Measurements from ENCODE around the gene ZNF785.
"Not testable (repeated sequence)": the region's sequence is repeated elsewhere in the genome, so short reads cannot be mapped to it uniquely, and the experiment has no call there.

The ZNF785 gene

DNA sequence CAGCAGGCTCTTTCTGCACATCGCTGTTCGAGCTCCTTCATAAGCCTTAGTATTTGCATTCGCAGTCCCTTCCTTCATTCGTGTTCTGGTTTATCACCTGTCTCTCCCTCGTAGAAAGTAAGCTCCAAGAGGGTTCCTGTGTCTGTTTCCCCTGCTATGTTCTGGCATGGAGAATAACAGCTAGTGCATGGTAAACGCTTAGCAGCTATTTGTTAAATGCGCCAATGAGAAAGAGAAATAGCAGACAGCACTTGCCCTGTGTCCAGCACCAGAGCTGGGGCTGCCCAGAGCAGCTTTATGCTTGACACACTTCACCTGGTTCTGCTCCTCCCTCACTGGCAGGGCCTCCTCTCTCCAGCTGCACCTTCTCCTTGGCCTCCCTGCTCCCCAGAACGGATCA lies 19.5 kb downstream of the ZNF785 start:
- no peak for DNase-seq (ENCODE audit: low read depth in 1 of 2, low spot score in 1 of 2)

DNA sequence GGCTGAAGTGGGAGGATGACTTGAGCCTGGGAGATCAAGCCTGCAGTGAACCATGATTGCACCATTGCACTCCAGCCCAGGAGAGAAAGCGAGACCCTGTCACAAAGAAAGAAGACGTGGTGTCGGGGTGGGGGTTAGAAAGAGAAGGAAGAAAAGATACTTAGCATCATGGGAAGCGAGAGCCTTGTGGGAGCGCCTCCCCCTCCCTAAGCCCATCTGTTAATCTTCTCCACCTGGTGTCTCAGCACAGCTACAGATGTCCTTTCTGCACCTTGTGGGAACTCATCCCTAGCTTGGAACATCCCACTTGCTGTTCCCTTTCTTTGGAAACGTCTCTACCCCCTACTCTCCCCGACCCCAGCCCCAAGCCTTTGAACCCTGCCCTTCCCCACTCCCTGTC lies 20.0 kb downstream of the ZNF785 start:
- no peak for DNase-seq (ENCODE audit: low read depth in 1 of 2, low spot score in 1 of 2)

DNA sequence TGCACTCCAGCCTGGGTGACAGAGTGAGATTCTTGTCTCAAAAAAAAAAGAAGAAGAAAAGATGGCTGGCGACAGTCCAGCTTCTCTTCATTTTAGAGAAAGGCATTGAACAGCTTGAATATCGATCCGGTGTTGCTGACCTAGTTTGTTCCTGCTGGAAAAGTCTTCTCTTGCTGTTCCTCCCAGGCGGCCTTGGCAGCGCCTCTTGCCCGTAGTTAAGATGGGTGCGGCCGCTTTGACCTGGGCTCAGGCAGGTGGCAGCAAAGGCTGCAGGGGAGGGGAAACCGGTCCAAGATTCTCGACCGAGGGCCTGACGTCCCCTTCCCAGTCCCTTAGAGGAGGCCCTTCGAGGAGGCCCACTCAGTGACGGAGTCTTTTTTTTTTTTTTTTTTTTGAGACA lies 23.5 kb downstream of the ZNF785 start:
- no peak for DNase-seq (ENCODE audit: low read depth in 1 of 2, low spot score in 1 of 2)

DNA sequence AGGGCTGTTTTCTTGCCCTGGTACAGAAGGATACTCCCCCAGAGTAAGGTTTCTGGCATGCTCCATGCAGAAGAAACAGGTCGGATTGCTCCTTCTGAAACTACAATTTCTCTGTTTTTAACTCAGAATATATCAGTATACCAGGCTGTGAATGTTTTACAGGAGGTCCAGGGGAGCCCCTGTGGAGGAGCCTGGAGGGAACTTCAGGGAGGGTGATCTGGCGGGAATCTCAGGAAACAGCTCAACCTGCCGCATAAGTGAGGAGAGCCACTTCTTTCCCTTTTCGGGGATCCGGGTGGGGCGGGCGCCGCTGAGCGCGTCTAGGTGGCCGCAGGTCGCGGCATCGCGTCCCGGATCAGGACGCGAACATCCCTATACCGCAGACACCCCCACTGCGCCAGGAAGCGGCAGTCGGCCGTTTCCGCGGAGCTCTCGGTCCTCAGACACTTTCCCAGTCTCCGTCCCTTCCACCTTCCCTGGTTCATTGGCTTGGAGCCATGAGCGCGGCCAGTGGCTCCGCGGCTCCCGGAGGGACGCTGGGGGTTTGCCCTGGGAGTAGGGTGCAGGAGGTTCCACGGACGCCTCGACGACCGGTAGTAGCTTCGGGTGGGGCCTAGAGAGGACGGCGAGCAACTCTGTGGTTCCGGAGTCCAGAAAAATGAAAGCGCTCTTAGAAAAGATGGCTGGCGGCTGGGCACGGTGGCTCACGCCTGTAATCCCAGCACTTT lies 24.2 kb downstream of the ZNF785 start:
- no peak for DNase-seq (ENCODE audit: low read depth in 1 of 2, low spot score in 1 of 2)

DNA sequence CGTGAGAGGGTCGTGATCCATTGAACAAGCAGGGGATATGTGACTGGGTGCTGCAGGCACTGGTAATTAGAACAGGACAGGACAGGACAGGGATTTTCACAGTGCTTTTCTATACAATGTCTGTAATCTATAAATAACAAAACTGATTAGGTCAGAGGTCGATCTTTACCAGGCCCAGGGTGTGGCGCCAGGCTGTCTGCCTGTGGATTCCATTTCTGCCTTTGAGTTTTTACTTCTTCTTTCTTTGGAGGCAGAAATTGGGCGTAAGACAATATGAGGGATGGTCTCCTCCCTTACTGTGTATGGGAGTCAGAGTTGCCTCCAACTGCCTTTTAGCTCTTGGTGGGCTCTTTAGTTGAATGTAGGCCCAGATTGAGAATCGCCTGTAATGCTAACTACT lies 25.8 kb downstream of the ZNF785 start:
- DNase-seq (ENCODE audit: low read depth in 1 of 2, low spot score in 1 of 2) = no peak

DNA sequence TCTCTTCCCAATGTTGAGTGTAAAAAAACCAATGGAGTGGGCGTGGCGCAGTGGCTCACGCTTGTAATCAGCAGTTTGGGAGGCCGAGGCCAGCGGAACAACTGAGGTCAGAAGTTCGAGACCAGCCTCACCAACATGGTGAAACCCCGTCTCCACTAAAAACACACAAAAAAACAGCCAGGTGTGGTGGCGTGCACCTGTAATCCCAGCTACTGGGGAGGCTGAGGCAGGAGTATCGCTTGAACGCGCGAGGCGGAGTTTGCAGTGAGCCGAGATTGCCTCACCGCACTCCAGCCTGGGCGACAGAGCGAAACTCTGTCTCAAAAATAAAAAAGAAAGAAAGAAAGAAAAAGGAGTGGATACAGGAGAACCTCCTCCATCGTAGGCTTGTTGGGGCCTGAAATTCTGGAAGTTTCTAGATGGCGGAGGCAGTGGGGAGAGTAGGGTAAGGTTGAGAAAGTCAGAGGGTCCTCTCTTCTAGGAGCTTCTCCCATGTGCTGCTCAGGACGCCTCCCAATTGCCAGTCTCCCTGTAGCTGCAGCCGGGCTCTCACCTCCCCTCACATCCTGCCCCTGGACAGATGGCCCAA lies 26.6 kb downstream of the ZNF785 start:
- DNase-seq (ENCODE audit: low read depth in 1 of 2, low spot score in 1 of 2) = no peak

DNA sequence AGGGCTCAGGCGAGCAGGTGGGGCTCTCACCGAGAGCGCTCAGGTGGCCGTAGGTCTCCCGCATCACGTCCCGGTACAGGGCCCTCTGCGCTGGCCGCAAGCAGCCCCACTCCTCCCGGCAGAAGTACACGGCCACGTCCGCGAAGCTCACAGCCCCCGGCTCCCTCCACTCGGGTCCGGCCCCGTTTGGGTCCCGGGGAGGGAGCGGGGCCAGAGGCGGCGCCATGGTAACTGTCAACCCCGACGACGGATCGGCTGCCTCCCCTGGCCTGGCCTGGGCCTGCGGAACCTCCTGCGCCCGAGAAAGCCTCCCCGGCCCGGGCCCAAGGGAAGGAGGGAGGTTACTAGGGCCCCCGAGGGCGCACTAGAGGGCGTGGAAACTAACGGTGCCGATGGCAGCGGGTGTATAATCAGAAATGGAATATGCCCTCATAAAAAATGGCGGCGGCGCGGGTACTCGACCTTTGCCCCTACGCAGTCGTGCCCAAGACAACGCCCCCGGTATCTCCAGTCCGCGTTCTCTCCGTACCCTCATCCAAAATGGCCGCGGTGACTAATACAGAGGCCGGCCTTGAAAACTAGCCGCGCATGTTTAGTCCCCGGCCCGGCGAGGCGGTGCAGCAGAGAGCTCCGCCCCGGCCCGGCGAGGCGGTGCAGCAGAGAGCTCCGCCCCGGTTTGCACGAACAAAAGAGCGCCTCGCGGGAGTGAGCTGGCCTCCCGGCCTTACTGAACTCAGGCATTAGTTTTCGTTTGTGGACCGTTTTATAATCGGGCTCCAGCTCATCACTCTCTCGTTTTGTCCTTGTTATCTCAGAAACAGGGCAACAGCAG lies 27.3 kb downstream of the ZNF785 start, which contains the start of gene ZNF764:
Gene ZNF764, minus strand, starts transcription at position 418 of the 832 bp plus-strand sequence. Its CDS starts 192 bp downstream, at position 226.
- DNase-seq (ENCODE audit: low read depth in 1 of 2, low spot score in 1 of 2) = peak; percentile 88 to 98

DNA sequence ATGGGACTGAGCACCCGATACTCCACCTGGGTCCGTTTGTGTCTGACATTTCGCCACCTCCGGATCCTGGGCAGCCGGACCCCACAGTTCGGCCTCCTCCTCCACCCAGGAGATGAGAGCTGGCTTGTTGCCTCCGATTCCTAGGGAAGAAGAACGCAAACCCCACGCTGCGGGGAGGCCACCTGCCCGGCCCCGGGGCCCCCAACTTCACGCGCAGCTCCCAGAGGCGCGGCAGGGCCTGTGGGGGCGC lies 27.9 kb downstream of the ZNF785 start:
- no peak for DNase-seq (ENCODE audit: low read depth in 1 of 2, low spot score in 1 of 2)

DNA sequence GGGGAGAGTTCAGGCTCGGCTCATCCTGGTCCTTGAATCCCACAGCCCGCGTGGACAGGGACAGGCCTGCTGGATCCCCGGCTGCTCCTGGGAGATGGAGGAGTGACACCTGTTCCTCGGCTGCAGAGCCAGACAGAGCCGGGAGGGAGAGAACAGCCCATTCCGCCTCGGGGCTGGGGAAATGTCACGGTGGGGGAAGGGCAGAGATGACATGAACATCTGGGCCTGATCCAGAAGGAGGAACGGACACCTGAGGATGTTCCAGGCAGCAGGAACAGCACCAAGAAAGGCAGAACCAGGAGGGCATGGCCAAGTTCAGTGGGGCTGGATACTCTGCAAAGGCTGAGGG lies 29.4 kb downstream of the ZNF785 start:
- no peak for DNase-seq (ENCODE audit: low read depth in 1 of 2, low spot score in 1 of 2)

DNA sequence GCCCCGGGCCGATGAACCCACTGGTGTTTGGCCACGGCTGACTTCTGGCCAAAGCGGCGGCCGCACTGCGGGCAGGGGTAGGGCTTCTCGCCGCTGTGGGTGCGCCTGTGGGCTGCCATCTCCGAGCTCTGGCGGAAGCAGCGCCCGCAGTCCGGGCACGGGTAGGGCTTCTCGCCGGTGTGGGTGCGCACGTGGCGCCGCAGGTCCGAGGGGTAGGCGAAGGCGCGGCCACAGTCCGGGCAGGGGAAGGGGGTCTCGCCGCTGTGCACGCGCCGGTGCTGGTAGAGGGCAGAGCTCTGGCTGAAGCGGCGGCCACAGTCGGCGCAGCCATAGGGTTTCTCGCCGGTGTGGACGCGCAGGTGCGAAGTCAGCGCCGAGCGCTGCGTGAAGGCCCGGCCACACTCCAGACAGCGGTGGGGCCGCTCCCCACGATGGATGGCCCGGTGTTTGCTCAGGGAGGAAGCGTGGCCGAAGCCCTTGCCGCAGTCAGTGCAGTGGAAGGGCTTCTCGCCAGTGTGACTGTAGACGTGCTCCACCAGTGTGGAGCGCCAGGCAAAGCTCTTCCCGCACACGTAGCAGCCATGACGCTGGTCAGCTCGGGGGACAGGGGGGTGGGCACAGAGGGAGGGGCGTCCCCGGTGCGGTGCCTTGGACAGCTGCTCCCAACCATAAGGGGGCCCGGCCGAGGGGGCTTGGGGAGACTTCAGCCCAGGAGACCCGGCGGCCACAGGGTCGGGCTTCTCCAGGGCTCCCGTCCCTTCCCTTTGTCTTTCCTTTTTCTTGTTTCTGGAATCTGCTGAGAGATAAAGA lies 30.0 kb downstream of the ZNF785 start:
- DNase-seq (ENCODE audit: low read depth in 1 of 2, low spot score in 1 of 2) = no peak

DNA sequence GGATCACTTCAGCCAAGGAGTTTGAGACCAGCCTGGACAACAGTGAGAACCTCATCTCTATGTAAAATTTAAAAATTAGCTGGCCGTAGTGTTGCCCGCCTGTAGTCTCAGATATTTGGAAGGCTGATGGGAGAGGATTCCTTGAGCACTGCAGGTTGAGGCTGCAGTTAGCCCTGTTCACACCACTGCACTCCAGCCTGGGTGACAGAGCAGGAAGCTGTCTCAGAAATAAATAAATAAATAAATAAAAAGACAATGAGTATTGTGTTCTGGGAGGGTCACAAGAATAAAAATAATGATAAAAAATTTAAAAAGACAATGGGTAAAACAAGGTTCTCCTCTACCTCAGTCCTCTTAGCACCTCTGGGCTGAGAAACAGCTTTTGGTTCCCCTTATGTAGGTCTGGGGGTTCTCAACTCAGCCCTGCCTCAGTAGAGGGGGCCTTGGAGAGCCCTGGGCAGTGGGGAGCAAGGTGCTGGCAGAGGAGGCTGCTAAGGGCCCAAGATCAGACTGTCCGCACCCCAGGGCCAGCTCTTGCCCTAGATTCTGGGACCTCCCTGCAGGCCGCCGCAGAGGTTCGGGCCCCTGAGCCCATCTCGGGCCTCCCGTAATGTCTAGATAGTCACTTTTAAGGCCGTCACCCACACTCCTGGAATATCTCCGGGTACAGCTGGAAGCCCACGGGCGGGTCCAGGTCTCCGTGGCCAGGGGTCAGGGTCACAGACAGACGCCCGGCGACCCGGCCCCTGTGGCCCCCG lies 30.8 kb downstream of the ZNF785 start:
- no peak for DNase-seq (ENCODE audit: low read depth in 1 of 2, low spot score in 1 of 2)

DNA sequence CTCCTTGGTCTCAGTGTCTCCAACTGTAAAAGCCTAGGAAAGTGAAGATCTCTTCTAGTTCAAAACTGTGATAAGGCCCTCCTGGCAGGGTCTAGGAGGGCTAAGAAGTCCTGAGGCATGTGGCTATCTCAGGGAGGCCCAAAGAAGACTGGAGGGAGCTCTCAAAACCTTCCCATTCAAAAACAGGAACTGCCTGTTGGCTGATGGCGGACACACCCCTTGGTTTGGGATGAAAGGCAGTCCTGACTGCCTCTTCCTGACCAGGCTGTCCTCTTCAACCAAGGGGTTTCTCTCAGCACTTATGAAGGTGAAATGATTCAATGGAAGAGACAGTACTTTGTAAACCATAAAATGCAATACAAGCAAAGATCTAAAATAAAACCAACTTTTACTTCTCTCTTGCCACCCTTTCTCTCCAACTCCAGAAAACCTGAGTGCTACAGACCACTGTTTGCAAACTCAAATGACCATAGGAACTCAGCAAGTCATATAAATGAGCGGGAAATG lies 32.1 kb downstream of the ZNF785 start:
- no peak for DNase-seq (ENCODE audit: low read depth in 1 of 2, low spot score in 1 of 2)

DNA sequence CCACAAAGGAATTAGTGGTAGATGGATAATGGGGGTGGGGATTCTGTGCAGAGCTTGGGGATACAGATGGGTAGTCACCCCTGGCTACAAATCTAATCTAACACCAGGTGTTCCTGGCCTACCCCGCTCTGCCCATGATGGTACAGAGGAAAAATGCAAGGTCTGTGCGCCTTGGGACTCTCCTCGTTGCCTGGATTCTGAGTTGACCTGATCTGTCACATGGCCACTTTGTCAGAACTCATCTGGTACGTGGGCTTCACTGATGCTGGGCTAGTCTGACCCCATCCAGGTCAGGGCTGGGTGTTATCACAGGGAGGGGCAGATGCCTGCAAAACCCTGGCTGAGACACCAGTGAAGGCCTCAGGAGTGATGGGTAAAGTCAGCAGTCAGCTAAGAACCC lies 32.5 kb downstream of the ZNF785 start:
- DNase-seq (ENCODE audit: low read depth in 1 of 2, low spot score in 1 of 2) = no peak

DNA sequence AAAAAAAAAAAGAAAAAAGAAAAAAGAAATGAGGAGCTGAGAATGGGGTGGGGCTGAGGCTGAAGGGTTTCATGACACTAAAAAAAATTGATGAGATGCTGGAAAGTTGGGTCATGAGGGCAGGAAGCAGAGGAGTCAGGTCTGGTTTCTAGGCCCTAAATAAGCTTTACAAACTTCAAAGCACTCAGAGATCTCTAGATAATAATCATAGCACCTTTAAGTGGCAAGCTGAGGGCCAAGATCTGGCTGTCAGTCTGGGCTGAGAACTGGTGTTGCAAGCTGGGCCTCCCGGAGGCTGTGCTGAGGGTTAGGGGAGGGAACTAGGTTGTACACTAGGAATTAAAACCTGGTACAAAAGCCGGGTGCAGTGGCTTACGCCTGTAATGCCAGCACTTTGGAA lies 33.7 kb downstream of the ZNF785 start:
- DNase-seq (ENCODE audit: low read depth in 1 of 2, low spot score in 1 of 2) = peak in 1 of 2 donors; percentile 58

DNA sequence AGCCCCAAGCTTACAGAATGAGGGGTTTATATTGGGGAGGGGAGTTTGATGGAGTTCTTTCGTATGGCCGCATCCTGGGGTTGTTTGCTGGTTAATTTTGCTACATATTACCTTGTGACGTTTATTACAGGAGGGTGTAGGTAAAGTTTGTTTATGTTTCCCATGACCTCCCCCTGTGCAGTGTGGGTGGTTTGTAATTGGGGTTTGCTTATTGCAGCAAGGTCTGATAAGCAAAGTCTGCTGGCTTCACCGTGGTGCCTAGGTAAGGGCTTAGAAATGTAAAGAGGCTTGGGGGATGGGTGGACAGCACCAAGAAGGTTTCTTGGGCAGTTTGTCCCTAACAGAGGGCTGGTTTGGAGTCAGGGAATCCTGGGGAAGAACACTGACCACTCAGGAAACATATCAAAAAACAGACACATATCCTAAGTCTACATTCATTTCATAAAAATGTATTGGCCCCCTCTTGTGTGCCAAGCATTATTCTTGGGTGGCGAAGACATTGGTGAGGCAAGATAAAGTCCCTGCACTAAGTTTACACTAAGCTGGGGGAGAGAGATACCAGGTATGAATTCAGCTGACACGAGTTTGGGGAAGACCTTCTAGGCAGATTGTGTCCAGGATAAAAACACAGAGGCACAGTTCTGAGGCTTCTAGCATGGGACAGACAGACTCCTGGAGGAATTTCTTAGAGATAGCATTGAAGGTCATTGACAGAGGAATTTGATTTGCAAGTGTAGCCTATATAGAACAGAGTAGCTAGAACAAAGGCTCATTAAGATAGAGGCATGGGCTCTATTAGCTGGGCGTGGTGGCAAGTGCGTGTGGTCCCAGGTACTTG lies 36.9 kb downstream of the ZNF785 start:
- DNase-seq (ENCODE audit: low read depth in 1 of 2, low spot score in 1 of 2) = no peak

DNA sequence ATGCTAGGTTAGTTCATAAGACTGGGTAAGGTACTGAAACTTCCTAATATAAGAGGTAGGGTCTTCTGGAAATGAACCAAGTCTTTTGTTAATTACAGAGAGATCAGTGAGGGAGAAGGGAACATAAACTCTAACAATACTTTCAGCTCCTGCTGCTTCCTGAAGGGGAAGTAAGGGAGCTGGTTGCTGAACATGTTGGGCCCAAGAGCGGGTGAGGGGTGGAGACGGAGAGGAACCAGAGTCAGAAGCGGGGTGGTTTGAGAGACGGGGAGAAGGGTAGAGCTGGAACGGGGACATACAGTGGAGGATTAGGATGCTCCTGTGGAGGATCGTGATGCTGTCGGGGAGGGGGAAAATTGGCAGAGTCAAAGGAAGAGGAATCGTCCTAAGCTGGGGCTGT lies 39.4 kb downstream of the ZNF785 start:
- DNase-seq (ENCODE audit: low read depth in 1 of 2, low spot score in 1 of 2) = no peak

DNA sequence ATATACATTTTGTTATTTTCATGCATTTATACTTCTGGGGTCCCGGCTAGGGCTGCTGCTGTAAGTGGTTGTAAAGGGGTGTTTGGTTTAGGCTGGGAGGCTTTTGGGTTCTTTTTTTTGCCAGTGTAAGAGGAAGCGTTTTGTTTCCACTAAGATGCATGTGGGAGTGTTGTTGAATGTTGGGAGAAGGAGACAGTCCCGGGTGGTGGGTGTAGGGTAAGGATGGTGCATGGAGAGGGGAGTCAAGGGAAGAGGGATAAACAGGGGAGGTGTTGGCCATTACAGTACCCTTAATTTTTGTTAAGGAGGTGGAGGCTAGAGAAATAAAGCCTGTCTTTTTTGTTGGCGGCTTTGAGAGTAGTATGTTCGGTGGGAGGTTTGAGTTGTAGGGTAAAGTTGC lies 42.4 kb downstream of the ZNF785 start:
- no peak for DNase-seq (ENCODE audit: low read depth in 1 of 2, low spot score in 1 of 2)

DNA sequence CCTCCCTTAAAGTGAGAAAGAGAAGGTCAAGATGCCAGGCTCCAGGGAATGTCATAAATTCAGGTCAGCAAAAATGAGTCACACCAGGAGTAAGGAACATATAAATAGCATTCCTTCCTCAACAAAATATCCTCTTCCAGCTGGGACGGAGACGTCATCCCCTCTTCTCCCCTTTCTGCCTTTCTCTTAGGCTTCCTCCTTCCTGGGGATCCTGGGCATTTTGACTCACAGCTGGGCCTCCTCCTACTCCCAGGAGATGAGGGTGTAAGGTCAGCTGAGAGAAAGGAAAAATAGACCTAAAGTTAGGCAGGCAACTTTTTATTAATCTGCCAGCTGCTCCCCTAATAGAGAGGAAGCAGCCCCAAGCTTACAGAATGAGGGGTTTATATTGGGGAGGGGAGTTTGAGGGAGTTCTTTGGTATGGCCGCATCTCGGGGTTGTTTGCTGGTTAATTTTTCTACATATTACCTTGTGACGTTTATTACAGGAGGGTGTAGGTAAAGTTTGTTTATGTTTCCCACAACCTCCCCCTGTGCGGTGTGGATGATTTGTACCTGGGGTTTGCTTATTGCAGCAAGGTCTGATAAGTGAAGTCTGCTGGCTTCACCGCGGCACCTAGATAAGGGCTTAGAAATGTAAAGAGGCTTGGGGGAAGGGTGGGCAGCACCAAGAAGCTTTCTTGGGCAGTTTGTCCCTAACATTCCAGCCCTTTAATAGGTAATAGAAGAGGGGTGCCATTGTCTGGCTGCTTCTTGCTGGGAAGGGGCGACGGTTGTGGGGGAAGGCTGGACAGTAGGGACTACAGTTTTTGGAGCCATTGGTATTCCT lies 43.8 kb downstream of the ZNF785 start:
- DNase-seq (ENCODE audit: low read depth in 1 of 2, low spot score in 1 of 2) = no peak

DNA sequence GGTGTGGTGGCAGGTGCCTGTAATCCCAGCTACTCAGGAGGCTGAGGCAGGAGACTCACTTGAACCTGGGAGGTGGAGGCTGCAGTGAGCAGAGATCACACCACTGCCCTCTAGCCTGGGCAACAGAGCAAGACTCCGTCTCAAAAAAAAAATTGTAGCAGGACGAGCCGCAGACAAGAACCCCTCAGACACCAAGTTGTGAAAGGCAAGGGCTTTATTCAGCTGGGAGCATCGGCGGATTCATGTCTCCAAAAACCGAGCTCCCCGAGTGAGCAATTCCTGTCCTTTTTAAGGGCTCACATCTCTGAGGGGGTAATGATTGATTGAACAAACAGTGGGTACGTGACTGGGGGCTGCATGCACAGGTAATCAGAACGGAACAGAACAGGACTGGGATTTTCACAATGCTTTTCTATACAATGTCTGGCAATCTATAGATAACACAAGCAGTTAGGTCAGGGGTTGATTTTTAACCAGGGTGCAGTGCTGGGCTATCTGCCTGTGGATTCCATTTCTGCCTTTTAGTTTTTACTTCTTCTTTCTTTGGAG lies 44.5 kb downstream of the ZNF785 start:
- DNase-seq (ENCODE audit: low read depth in 1 of 2, low spot score in 1 of 2) = not testable (repeated sequence)

All from activated CD4-positive, alpha-beta T cell treated with anti-CD3 and anti-CD28 coated beads, Interleukin-2, amount 50 U/mL, for 24 hours (primary cell).